ENCODE data around the gene NLGN4X. TPM values are rescaled to one million over a fixed set of nuclear protein-coding genes. Genes with fewer than 3 reads are reported as not detected.

NLGN4X gene
- total RNA-seq, 1 donor from 2014 or later, result not detected

DNA sequence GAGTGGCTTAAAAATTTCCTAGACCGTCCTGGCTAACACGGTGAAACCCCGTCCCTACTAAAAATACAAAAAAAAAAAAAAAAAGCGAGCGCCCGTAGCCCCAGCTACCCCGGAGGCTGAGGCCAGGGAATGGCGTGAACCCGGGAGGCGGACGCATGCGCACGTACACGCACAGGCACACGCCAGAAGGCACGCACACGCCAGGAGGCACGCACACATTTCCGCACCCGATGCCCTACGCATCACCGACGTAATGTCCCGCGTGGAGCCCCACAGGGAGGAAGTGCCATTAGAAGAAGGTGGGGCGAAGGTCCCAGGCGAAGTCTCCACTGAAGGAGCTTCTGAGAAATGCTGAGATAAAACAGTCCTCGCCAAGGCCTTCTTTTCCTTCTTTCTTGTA, 41.4 kb downstream of the NLGN4X start:
- Mint-ChIP-seq H3K4me3 (ENCODE audit: unreplicated experiment) (no peak overlapping the region), H3K4me1 (ENCODE audit: unreplicated experiment) (no peaks in the 10 kb centered on the region)

DNA sequence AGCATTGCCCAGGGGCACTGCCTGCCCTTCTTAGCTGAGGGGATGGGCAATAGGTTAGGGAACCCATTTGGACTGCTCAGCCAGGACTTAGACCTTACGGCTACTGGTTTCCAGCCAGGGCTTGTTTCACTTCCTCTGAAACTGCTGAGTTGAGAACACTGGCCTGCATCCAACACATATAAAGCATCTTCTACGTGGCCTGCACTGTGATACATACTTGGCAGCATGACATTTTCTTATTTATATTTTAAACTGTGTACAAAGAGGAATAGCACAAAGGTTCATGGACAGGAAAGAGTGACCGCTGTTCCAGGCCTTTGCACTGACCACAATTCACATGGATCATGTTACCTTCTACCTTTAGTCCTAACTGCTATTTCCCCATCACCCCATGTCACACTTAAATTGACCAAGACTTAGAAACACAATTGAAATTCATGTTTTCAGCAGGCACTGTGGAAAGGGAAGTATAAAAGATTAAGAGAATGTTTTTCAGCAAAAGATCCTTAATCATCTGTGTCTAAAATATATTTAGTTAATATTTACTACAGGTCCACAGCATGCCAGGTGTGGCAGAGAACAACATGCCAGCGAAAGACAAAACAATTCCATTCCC, 43.7 kb downstream of the NLGN4X start:
- Mint-ChIP-seq H3K4me1 (ENCODE audit: unreplicated experiment) (no peaks in the 10 kb centered on the region), H3K27ac (ENCODE audit: unreplicated experiment) (no peak overlapping the region), H3K9me3 (ENCODE audit: unreplicated experiment) (peaks cover 31% of the 10 kb centered on the region), H3K27me3 (ENCODE audit: unreplicated experiment) (no peaks in the 10 kb centered on the region), H3K36me3 (ENCODE audit: unreplicated experiment) (no peaks in the 10 kb centered on the region), H3K4me3 (ENCODE audit: unreplicated experiment) (no peak overlapping the region)
- TF ChIP-seq, protein P1, sequence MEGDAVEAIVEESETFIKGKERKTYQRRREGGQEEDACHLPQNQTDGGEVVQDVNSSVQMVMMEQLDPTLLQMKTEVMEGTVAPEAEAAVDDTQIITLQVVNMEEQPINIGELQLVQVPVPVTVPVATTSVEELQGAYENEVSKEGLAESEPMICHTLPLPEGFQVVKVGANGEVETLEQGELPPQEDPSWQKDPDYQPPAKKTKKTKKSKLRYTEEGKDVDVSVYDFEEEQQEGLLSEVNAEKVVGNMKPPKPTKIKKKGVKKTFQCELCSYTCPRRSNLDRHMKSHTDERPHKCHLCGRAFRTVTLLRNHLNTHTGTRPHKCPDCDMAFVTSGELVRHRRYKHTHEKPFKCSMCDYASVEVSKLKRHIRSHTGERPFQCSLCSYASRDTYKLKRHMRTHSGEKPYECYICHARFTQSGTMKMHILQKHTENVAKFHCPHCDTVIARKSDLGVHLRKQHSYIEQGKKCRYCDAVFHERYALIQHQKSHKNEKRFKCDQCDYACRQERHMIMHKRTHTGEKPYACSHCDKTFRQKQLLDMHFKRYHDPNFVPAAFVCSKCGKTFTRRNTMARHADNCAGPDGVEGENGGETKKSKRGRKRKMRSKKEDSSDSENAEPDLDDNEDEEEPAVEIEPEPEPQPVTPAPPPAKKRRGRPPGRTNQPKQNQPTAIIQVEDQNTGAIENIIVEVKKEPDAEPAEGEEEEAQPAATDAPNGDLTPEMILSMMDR (IDR thresholded peaks at IDR 0.05), result no peak
- DNase-seq (ENCODE audit: extremely low spot score, unreplicated experiment), result no peak

More for the DNA sequence above, 41.4 kb downstream of the NLGN4X start:
- DNase-seq (ENCODE audit: extremely low spot score, unreplicated experiment), result no peak
- no peaks in the 10 kb centered on the region for H3K36me3 Mint-ChIP-seq (ENCODE audit: unreplicated experiment)
- TF ChIP-seq, protein P1 (IDR thresholded peaks at IDR 0.05), result no peak
- no peak overlapping the region for H3K27ac Mint-ChIP-seq (ENCODE audit: unreplicated experiment)
- peaks cover 17% of the 10 kb centered on the region for H3K9me3 Mint-ChIP-seq (ENCODE audit: unreplicated experiment)
- H3K27me3 Mint-ChIP-seq (ENCODE audit: unreplicated experiment), result no peaks in the 10 kb centered on the region

DNA sequence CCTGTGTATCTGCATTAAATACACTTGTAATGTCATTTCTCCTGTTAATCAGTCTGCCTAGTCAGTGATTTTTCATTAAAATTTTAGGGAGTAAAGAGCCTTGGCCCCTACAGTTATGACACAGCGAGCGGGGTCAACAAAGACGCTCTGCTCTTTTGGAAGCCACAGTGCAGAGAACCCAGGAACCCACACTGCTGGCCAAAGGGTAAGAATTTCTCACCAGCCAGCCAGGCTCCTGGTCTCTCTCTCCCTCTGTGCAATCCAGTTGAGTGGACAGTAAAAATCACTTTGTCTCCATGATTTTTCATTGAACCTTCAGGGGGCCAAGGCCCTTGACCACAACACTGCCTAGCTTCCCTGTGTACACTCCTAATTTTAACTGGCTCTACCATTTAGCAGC, 52.8 kb downstream of the NLGN4X start:
- Mint-ChIP-seq H3K27me3 (ENCODE audit: unreplicated experiment) (no peaks in the 10 kb centered on the region), H3K27ac (ENCODE audit: unreplicated experiment) (no peak overlapping the region), H3K4me1 (ENCODE audit: unreplicated experiment) (no peaks in the 10 kb centered on the region), H3K36me3 (ENCODE audit: unreplicated experiment) (no peaks in the 10 kb centered on the region), H3K9me3 (ENCODE audit: unreplicated experiment) (peaks cover 49% of the 10 kb centered on the region), H3K4me3 (ENCODE audit: unreplicated experiment) (no peak overlapping the region)
- TF ChIP-seq, protein P1 (IDR thresholded peaks at IDR 0.05), result no peak
- no peak for DNase-seq (ENCODE audit: extremely low spot score, unreplicated experiment)

DNA sequence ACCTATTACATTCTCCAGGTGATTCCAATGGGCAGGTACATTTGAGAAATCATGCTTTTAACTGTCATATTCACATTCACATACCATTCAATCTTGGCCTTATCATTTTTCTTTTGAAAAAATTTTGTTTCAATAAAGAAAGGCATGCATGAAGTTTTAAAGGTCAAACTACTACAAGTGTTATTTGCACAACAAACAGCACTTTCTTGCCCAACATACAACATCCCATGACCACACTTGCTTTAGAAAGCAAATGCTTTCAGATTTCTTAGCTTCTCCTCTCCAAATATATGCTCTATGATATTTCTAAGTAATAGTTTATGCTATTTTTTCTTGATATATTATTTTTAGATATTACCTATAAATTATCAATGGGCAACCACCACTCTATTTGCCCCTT, 58.2 kb downstream of the NLGN4X start:
- H3K4me1 Mint-ChIP-seq (ENCODE audit: unreplicated experiment), result no peaks in the 10 kb centered on the region
- TF ChIP-seq, protein P1 (IDR thresholded peaks at IDR 0.05), result no peak
- H3K27ac Mint-ChIP-seq (ENCODE audit: unreplicated experiment), result no peak overlapping the region
- no peak overlapping the region for H3K4me3 Mint-ChIP-seq (ENCODE audit: unreplicated experiment)
- no peaks in the 10 kb centered on the region for H3K36me3 Mint-ChIP-seq (ENCODE audit: unreplicated experiment)
- no peaks in the 10 kb centered on the region for H3K27me3 Mint-ChIP-seq (ENCODE audit: unreplicated experiment)
- H3K9me3 Mint-ChIP-seq (ENCODE audit: unreplicated experiment), result peaks cover 30% of the 10 kb centered on the region
- no peak for DNase-seq (ENCODE audit: extremely low spot score, unreplicated experiment)

DNA sequence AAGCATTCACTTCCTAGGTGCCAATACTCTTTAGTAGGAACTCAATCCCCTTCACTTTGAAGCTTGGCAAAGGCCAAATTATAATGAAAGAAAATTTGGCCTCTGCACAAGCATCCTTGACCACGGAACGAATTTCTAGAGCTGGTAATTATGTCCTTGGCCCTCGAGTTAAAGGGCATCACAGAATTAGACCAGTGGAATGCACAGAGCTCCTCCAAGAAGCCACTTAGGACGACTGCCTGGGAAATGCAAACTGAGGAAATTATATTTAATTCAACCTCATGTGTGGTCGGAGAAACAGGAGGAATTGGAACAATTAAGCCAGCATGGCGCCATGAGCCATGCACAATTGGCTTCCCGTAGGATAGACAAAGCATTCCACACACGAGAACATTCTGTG, 59.3 kb downstream of the NLGN4X start:
- no peak for DNase-seq (ENCODE audit: extremely low spot score, unreplicated experiment)
- no peaks in the 10 kb centered on the region for H3K36me3 Mint-ChIP-seq (ENCODE audit: unreplicated experiment)
- H3K4me3 Mint-ChIP-seq (ENCODE audit: unreplicated experiment), result no peak overlapping the region
- no peaks in the 10 kb centered on the region for H3K27me3 Mint-ChIP-seq (ENCODE audit: unreplicated experiment)
- H3K4me1 Mint-ChIP-seq (ENCODE audit: unreplicated experiment), result no peaks in the 10 kb centered on the region
- H3K27ac Mint-ChIP-seq (ENCODE audit: unreplicated experiment), result no peak overlapping the region
- TF ChIP-seq, protein P1 (IDR thresholded peaks at IDR 0.05), result no peak
- H3K9me3 Mint-ChIP-seq (ENCODE audit: unreplicated experiment), result peaks cover 23% of the 10 kb centered on the region
